HEK293 (cell line): ENCODE data around the gene CNPY2.
A peak's percentile ranks its signal among the peaks of the same experiment; 100 is the strongest.
"Not testable (repeated sequence)": the region's sequence is repeated elsewhere in the genome, so short reads cannot be mapped to it uniquely, and the experiment has no call there.

Source experiments
- CTCF ChIA-PET: fragments of 350-600 bp; formaldehyde crosslinking; extraction: SDS; loops from one replicate; lab custom pipeline; 2021; ENCODE audit warnings: antibody characterized with exemption; lab: Yijun Ruan, JAX
- POLR2A ChIA-PET: fragments of 300-600 bp; formaldehyde crosslinking; extraction: SDS; loops from one replicate; lab custom pipeline; 2020; ENCODE audit warnings: antibody characterized with exemption, inconsistent platforms; lab: Yijun Ruan, JAX
- H3K27ac ChIP-seq: fragments of 200-500 bp; sonication (Bioruptor generic); 2 replicates; pipeline ENCODE4 v1.5.1; 2014; ENCODE audit warnings: low read depth, low read length, control low read depth, inconsistent platforms; ENCODE audit errors: extremely low read depth
- H3K36me3 ChIP-seq, 2 experiments: fragments of 200-500 bp in 1 of 2; sonication (Bioruptor generic) in 1 of 2; 1 replicate in 1 of 2; 2 replicates in 1 of 2; pipeline ENCODE4 v1.5.1; 2014 to 2017; ENCODE audit warnings: inconsistent platforms in 2 of 2, low read length in 2 of 2; ENCODE audit not compliant: control insufficient read depth in 2 of 2, insufficient read depth in 1 of 2
- H3K4me1 ChIP-seq: fragments of 200-500 bp; sonication (Bioruptor generic); 2 replicates; pipeline ENCODE4 v1.5.1; 2014; ENCODE audit warnings: mild to moderate bottlenecking, low read length, inconsistent platforms; ENCODE audit not compliant: control insufficient read depth, insufficient read depth
- H3K4me3 ChIP-seq: 2 replicates; pipeline ENCODE4 v1.5.1; 2011; ENCODE audit warnings: low read depth, mild to moderate bottlenecking, control low read depth, low read length, moderate library complexity
- H3K9me3 ChIP-seq: fragments of 200-500 bp; sonication (Bioruptor generic); 2 replicates; pipeline ENCODE4 v1.5.1; 2014; ENCODE audit warnings: low read depth, low read length, inconsistent platforms; ENCODE audit not compliant: control insufficient read depth, insufficient read depth
- BCL11B ChIP-seq: fragments of 450-650 bp; formaldehyde crosslinking; IDR thresholded peaks from 2 replicates; pipeline ENCODE4 v1.5.1; 2016; ENCODE audit warnings: low read depth, missing biosample characterization, missing genetic modification characterization
- FEZF1 ChIP-seq: fragments of 450-650 bp; formaldehyde crosslinking; IDR thresholded peaks from 2 replicates; pipeline ENCODE4 v1.5.1; 2016; ENCODE audit warnings: missing biosample characterization, missing genetic modification characterization
- KLF10 ChIP-seq: fragments of 450-650 bp; IDR thresholded peaks from 2 replicates; pipeline ENCODE4 v1.5.1; 2018; ENCODE audit warnings: missing biosample characterization, mild to moderate bottlenecking, missing genetic modification characterization
- PRDM1 ChIP-seq: fragments of 450-650 bp; formaldehyde crosslinking; IDR thresholded peaks from 2 replicates; pipeline ENCODE4; 2016; ENCODE audit warnings: missing biosample characterization, missing genetic modification characterization
- REPIN1 ChIP-seq: fragments of 450-650 bp; formaldehyde crosslinking; IDR thresholded peaks from 2 replicates; pipeline ENCODE4 v1.5.1; 2017; ENCODE audit warnings: missing biosample characterization, missing genetic modification characterization, low read depth
- SP7 ChIP-seq: fragments of 450-650 bp; formaldehyde crosslinking; IDR thresholded peaks from 2 replicates; pipeline ENCODE4 v1.5.1; 2016; ENCODE audit warnings: missing biosample characterization, missing genetic modification characterization
- ZBTB7A ChIP-seq: fragments of 450-650 bp; formaldehyde crosslinking; IDR thresholded peaks from 2 replicates; pipeline ENCODE4 v1.5.1; 2016; ENCODE audit warnings: low read depth, missing biosample characterization, missing genetic modification characterization
- ZIC2 ChIP-seq: fragments of 450-650 bp; formaldehyde crosslinking; IDR thresholded peaks from 2 replicates; pipeline ENCODE4 v1.5.1; 2016; ENCODE audit warnings: missing biosample characterization, missing genetic modification characterization
- ZNF10 ChIP-seq: fragments of 450-650 bp; formaldehyde crosslinking; IDR thresholded peaks from 2 replicates; pipeline ENCODE4 v1.5.1; 2017; ENCODE audit warnings: missing biosample characterization, missing genetic modification characterization
- ZNF112 ChIP-seq: fragments of 450-650 bp; formaldehyde crosslinking; IDR thresholded peaks from 2 replicates; pipeline ENCODE4 v1.5.0; 2017; ENCODE audit warnings: missing biosample characterization, missing genetic modification characterization
- ZNF24 ChIP-seq: fragments of 450-650 bp; formaldehyde crosslinking; IDR thresholded peaks from 2 replicates; pipeline ENCODE4 v1.5.1; 2016; ENCODE audit warnings: missing biosample characterization, missing genetic modification characterization
- ZNF501 ChIP-seq: fragments of 450-650 bp; formaldehyde crosslinking; IDR thresholded peaks from 2 replicates; pipeline ENCODE4 v1.5.1; 2016; ENCODE audit warnings: missing biosample characterization, missing genetic modification characterization
- ZNF792 ChIP-seq: fragments of 450-650 bp; formaldehyde crosslinking; IDR thresholded peaks from 2 replicates; pipeline ENCODE4 v1.5.1; 2016; ENCODE audit warnings: missing biosample characterization, missing genetic modification characterization
- ZSCAN23 ChIP-seq: fragments of 450-650 bp; formaldehyde crosslinking; IDR thresholded peaks from 2 replicates; pipeline ENCODE4 v1.5.1; 2016; ENCODE audit warnings: missing biosample characterization, missing genetic modification characterization
- TF ChIP-seq, protein P1 (sequence below): fragments of 450-650 bp; formaldehyde crosslinking; IDR thresholded peaks from 2 replicates; pipeline ENCODE4 v1.5.1; 2016; ENCODE audit warnings: missing biosample characterization, missing genetic modification characterization
- TF ChIP-seq, protein P2 (sequence below): fragments of 450-650 bp; formaldehyde crosslinking; IDR thresholded peaks from 2 replicates; pipeline ENCODE4 v1.5.1; 2016; ENCODE audit warnings: missing biosample characterization, missing genetic modification characterization
- TF ChIP-seq, protein P3 (sequence below): fragments of 450-650 bp; formaldehyde crosslinking; IDR thresholded peaks from 2 replicates; pipeline ENCODE4 v1.5.1; 2016; ENCODE audit warnings: missing biosample characterization, missing genetic modification characterization

Gene CNPY2

DNA sequence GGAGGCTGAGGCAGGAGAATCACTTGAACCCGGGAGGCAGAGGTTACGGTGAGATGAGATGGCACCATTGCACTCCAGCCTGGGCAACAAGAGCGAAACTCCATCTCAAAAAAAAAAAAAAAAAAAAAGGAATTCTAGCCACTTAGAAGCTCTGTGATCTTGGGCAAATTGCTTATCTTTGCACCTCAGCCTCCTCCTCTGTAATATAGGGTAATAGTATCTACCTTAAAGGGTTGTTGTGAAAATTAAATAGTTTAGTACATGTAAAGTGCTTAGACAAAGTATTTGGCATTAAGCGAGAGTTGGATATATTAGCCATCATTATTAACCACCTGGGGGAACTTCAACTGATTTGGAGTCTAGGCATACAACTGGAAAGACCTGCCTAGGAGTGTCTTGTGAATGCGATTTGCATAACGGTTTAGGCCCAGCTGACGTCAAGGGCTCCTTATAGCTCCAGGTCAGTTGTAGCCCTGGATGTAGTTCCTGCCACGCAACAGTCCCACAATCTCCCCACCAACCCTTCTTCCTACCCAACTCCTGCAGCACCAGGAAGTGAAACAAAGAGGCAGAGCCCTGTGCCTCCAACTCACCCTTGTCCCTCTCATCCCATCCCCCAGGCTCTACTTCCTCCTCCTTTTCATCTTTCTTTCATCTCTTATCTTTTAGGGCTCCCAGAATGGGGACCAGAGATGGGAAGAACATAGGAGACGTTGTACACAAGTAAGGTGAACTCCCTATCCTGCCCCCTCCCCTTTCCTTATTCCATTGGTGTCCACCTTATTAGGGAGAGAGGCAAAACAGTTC is 20.8 kb upstream of the CNPY2 start:
- Histone ChIP-seq H3K9me3 (no peaks in the 10 kb centered on the region), H3K4me3 (no peak overlapping the region), H3K36me3 (peaks cover 0 to 5% of the 10 kb centered on the region in 2 experiments; a peak in 2 of 3 replicates), H3K4me1 (peaks cover 5% of the 10 kb centered on the region), H3K27ac (no peak overlapping the region)
- TF ChIP-seq ZNF792 (tag by site-specific recombination): no peak
- 0 out of 2 replicates have a peak, but pooled peaks have one; percentile 26 for TF ChIP-seq ZNF10 (tag by site-specific recombination)
- ChIA-PET POLR2A (interaction anchor here (0.6 to 2.9 kb wide), 4 partner anchors 16 to 101 kb away, joined by 3 to 12 read pairs (median 4); partner anchors contain the start of genes CNPY2 and CS), CTCF (no interaction called here)

DNA sequence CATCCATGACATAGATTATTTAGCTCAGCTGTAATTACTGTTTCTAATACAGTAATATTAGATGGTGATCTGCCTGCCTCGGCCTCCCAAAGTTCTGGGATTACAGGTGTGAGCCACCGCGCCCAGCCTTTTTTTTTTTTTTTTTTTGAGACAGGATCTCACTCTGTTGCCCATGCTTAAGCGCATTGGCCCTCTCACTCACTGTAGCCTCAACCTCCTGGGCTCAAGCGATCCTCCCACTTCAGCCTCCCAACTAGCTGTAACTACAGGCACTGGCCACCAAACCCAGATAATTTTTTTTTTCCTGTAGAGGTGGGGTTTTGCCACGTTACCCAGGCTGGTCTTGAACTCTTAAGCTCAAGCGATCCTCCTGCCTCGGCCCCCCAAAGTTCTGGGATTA is 19.7 kb upstream of the CNPY2 start:
- H3K9me3 ChIP-seq, H3K4me3 ChIP-seq, H3K4me1 ChIP-seq, H3K27ac ChIP-seq, H3K36me3 ChIP-seq, CTCF ChIA-PET: not testable (repeated sequence)
- POLR2A ChIA-PET: interaction anchor here (0.6 kb wide), 2 partner anchors 15 to 102 kb away, joined by 3 to 5 read pairs; no protein-coding TSS in a partner anchor

DNA sequence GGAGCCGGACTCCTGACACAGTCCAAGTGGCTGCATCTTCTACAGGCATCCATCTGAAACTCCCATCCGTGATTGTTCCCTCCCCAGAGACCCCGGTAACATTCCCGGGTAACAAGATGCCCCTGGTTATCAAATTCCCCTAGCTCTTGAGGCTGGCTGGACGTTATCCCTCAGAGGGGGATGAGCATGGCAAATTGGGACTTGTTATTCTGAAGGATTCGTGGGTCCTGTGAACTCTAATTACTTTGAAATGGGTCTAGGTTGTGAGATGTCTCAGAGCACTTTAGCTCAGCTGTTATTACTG is 18.7 kb upstream of the CNPY2 start:
- Histone ChIP-seq H3K9me3 (no peaks in the 10 kb centered on the region), H3K4me1 (peaks cover 5% of the 10 kb centered on the region), H3K4me3 (peak overlapping the region; percentile 63), H3K36me3 (no peaks in the 10 kb centered on the region; a peak in 1 of 3 replicates), H3K27ac (peak overlapping the region; percentile 80)
- ChIA-PET POLR2A (interaction anchor here (2.1 to 3.4 kb wide), 2 partner anchors 18 to 25 kb away, joined by 16 to 32 read pairs; partner anchors contain the start of genes CNPY2 and STAT2), CTCF (interaction anchor here (0.8 to 1.1 kb wide), 3 partner anchors 11 to 49 kb away, joined by 3 to 5 read pairs (median 4); no protein-coding TSS in a partner anchor)
- peak; percentile 6; the same call in 1 of the 2 replicates for TF ChIP-seq ZNF501 (tag by site-specific recombination)
- TF ChIP-seq, protein P1, sequence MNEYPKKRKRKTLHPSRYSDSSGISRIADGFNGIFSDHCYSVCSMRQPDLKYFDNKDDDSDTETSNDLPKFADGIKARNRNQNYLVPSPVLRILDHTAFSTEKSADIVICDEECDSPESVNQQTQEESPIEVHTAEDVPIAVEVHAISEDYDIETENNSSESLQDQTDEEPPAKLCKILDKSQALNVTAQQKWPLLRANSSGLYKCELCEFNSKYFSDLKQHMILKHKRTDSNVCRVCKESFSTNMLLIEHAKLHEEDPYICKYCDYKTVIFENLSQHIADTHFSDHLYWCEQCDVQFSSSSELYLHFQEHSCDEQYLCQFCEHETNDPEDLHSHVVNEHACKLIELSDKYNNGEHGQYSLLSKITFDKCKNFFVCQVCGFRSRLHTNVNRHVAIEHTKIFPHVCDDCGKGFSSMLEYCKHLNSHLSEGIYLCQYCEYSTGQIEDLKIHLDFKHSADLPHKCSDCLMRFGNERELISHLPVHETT (tag by site-specific recombination): 0 out of 2 replicates have a peak, but pooled peaks have one; percentile 5
- TF ChIP-seq, protein P2, sequence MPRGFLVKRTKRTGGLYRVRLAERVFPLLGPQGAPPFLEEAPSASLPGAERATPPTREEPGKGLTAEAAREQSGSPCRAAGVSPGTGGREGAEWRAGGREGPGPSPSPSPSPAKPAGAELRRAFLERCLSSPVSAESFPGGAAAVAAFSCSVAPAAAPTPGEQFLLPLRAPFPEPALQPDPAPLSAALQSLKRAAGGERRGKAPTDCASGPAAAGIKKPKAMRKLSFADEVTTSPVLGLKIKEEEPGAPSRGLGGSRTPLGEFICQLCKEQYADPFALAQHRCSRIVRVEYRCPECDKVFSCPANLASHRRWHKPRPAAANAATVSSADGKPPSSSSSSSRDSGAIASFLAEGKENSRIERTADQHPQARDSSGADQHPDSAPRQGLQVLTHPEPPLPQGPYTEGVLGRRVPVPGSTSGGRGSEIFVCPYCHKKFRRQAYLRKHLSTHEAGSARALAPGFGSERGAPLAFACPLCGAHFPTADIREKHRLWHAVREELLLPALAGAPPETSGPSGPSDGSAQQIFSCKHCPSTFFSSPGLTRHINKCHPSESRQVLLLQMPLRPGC (tag by site-specific recombination): no peak

DNA sequence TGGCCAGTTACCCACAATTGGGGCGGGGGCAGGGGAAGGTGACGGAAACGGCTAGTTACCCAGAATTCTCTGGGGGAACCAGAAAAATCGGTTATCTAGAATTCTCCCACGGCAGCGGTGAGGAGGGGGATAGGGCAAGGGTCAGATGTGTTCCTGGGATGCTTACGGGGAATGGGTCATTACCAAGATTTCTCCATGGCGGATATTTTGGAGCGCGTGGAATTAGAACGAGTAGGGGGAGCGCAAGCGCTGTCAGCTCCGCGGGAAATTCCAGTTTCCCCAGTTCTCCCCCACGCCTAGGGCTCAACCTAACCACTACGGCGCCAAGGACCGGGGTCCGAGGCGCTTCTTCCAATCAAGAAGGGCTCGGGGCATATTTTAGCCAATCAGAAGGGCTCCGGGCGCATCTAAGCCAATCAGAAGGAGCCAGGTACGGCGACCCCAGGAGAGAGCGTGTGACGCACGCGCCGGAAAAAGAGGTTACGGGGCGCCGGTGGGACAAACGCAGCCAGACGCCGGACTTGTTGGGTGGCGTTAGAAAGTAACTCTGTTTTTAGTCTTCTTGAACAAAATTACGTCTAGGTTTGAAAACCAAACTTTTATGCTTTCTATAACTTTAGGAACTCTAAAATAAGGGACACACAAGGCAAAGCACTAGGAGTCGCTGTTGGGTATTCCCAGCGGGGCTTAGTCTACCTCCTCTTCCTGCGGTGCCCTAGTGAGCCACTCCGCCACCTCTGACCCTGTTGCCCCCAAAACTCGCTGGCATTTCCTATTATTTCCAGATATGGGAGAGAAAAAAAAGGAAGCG is 18.1 kb upstream of the CNPY2 start, which contains the start of gene PAN2:
Gene PAN2 (minus strand): TSS at position 322 of the 811 bp plus-strand sequence. CDS start 906 bp downstream, outside the sequence.
- Histone ChIP-seq H3K9me3 (no peaks in the 10 kb centered on the region), H3K4me3 (peak within 1 kb of the TSS; percentile 63), H3K27ac (peak within 1 kb of the TSS; percentile 80), H3K4me1 (peaks cover 5% of the 10 kb centered on the region), H3K36me3 (no peaks in the 10 kb centered on the region; a peak in 1 of 3 replicates)
- CTCF ChIA-PET: interaction anchor here (0.6 to 1.4 kb wide), 5 partner anchors 12 to 50 kb away, joined by 3 to 6 read pairs (median 5); no protein-coding TSS in a partner anchor
- POLR2A ChIA-PET: interaction anchor here (0.6 to 3.4 kb wide), 10 partner anchors 10 to 206 kb away, joined by 3 to 32 read pairs (median 4); partner anchors contain the start of genes CNPY2, ESYT1, SMARCC2 and STAT2
- TF ChIP-seq ZIC2 (tag by site-specific recombination): peak; percentile 50; the same call in 1 of the 2 replicates
- peak; percentile 40; the same call in 1 of the 2 replicates for TF ChIP-seq BCL11B
- no peak for TF ChIP-seq REPIN1
- TF ChIP-seq SP7 (tag by site-specific recombination): peak; percentile 75
- TF ChIP-seq KLF10 (tag by site-specific recombination): peak; percentile 2
- no peak for TF ChIP-seq ZNF112 (tag by site-specific recombination)
- TF ChIP-seq, protein P3, sequence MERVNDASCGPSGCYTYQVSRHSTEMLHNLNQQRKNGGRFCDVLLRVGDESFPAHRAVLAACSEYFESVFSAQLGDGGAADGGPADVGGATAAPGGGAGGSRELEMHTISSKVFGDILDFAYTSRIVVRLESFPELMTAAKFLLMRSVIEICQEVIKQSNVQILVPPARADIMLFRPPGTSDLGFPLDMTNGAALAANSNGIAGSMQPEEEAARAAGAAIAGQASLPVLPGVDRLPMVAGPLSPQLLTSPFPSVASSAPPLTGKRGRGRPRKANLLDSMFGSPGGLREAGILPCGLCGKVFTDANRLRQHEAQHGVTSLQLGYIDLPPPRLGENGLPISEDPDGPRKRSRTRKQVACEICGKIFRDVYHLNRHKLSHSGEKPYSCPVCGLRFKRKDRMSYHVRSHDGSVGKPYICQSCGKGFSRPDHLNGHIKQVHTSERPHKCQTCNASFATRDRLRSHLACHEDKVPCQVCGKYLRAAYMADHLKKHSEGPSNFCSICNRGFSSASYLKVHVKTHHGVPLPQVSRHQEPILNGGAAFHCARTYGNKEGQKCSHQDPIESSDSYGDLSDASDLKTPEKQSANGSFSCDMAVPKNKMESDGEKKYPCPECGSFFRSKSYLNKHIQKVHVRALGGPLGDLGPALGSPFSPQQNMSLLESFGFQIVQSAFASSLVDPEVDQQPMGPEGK (tag by site-specific recombination): peak; percentile 88
- 0 out of 2 replicates have a peak, but pooled peaks have one; percentile 36 for TF ChIP-seq ZSCAN23 (tag by site-specific recombination)
- TF ChIP-seq FEZF1: no peak
- peak; percentile 52; the same call in 1 of the 2 replicates for TF ChIP-seq PRDM1 (tag by site-specific recombination)
- 0 out of 2 replicates have a peak, but pooled peaks have one; percentile 47 for TF ChIP-seq ZBTB7A (tag by site-specific recombination)
- 0 out of 2 replicates have a peak, but pooled peaks have one; percentile 14 for TF ChIP-seq ZNF24 (tag by site-specific recombination)
